Measurements from ENCODE around the gene ZFPM1. TPM values are rescaled to one million over a fixed set of nuclear protein-coding genes. Genes with fewer than 3 reads are reported as not detected.
A peak's percentile ranks its signal among the peaks of the same experiment; 100 is the strongest.

ZFPM1 gene
- total RNA-seq, 3 donors from 2014 or later (not counting 1 experiment from before 2014, with no cell fraction given): 56.3 to 71.0 (median 64.6) TPM

GRCh38 chr16:88452482-88453216, 431 bp upstream of the ZFPM1 start:
- H3K27me3 Mint-ChIP-seq (ENCODE audit: low read depth in 2 of 2): no peaks in the 10 kb centered on the region
- no peaks in the 10 kb centered on the region for H3K9me3 Mint-ChIP-seq
- H3K36me3 Mint-ChIP-seq: no peaks in the 10 kb centered on the region
- TF ChIP-seq, protein P1, sequence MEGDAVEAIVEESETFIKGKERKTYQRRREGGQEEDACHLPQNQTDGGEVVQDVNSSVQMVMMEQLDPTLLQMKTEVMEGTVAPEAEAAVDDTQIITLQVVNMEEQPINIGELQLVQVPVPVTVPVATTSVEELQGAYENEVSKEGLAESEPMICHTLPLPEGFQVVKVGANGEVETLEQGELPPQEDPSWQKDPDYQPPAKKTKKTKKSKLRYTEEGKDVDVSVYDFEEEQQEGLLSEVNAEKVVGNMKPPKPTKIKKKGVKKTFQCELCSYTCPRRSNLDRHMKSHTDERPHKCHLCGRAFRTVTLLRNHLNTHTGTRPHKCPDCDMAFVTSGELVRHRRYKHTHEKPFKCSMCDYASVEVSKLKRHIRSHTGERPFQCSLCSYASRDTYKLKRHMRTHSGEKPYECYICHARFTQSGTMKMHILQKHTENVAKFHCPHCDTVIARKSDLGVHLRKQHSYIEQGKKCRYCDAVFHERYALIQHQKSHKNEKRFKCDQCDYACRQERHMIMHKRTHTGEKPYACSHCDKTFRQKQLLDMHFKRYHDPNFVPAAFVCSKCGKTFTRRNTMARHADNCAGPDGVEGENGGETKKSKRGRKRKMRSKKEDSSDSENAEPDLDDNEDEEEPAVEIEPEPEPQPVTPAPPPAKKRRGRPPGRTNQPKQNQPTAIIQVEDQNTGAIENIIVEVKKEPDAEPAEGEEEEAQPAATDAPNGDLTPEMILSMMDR (IDR thresholded peaks at IDR 0.05): no peak
- Histone ChIP-seq H3K27ac (ENCODE audit: low read length) (peak overlapping the region; percentile 88), H3K36me3 (ENCODE audit: control insufficient read depth, insufficient read depth, low read length) (peaks cover under 1% of the 10 kb centered on the region), H3K27me3 (ENCODE audit: control insufficient read depth, insufficient read depth, low read length) (no peaks in the 10 kb centered on the region), H3K4me1 (ENCODE audit: control insufficient read depth, insufficient read depth, low read length) (peaks cover 52% of the 10 kb centered on the region), H3K9me3 (ENCODE audit: control insufficient read depth, insufficient read depth, low read length) (no peaks in the 10 kb centered on the region), H3K4me3 (ENCODE audit: low read length) (peak overlapping the region; percentile 60)
- intact Hi-C loops (cut with micrococcal nuclease): loop anchor here (5.0 to 10.0 kb wide), 2 partner anchors 332 to 500 kb away; partner anchors contain the start of genes BANP and PIEZO1
- peak overlapping the region; percentile 85 to 96 for H3K27ac Mint-ChIP-seq
- ATAC-seq (peak; percentile 60 to 86 (median 70)), DNase-seq (peak; percentile 98 to 100)
- H3K4me1 Mint-ChIP-seq: peaks cover 26 to 47% of the 10 kb centered on the region in 2 donors
- under 1% methylated on average over 72 of the region's 72 CpGs for WGBS (ENCODE audit: insufficient coverage)
- peak overlapping the region; percentile 87 for H3K4me3 Mint-ChIP-seq

DNA sequence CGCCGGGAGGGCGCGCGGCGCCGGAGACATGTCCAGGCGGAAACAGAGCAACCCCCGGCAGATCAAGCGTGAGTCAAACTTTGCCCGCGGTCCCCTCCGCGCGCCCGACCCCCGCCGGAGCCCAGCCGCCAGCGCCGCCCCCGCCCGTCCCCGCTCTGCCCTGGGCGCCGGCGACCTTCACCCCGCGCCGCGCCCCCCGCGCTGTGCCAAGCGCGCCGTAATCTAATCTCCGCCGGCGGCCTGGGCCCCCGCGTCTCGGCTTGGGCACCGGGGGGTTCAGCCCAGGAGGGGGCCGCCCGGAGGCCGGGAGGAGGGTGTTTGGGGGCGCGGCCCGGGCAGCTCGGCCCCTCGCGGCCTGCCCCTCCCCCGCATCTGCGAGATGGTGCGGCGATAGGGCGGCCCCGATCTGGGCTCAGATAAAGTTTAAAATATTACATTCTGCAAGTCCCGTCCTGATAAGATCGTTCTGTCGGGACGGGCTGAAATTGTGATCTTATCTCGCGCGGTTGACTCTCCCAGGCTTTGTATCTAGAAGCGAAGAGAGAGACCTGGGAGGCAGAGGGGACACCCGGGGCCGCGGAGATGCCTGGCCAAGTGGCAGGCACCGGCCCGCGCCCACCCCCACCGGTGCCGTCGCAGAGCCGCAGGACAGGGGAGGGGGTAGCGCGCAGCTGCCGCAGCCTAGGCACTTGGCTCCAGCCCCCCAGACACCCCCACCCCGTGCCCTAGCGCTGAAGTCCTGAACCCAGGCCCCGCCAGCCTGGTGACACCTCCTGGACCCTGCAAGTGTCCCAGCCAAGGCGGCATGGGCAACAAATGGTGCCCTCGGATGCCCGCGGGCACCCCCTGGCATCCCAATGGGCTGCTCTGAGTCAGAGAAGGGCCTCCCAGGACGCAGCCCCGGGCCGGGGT, 787 bp downstream of the ZFPM1 start:
- Mint-ChIP-seq H3K27ac (peak overlapping the region; percentile 100), H3K4me1 (peaks cover 32 to 52% of the 10 kb centered on the region in 2 donors), H3K9me3 (no peaks in the 10 kb centered on the region), H3K36me3 (no peaks in the 10 kb centered on the region), H3K27me3 (ENCODE audit: low read depth in 2 of 2) (no peaks in the 10 kb centered on the region), H3K4me3 (peak overlapping the region; percentile 94)
- Histone ChIP-seq H3K36me3 (ENCODE audit: control insufficient read depth, insufficient read depth, low read length) (peaks cover 9% of the 10 kb centered on the region), H3K4me3 (ENCODE audit: low read length) (peak overlapping the region; percentile 61), H3K9me3 (ENCODE audit: control insufficient read depth, insufficient read depth, low read length) (no peaks in the 10 kb centered on the region), H3K27ac (ENCODE audit: low read length) (peak overlapping the region; percentile 91), H3K27me3 (ENCODE audit: control insufficient read depth, insufficient read depth, low read length) (no peaks in the 10 kb centered on the region), H3K4me1 (ENCODE audit: control insufficient read depth, insufficient read depth, low read length) (peaks cover 58% of the 10 kb centered on the region)
- intact Hi-C loops (cut with micrococcal nuclease): loop anchor here (5.0 to 10.0 kb wide), 2 partner anchors 331 to 502 kb away; partner anchors contain the start of genes BANP and PIEZO1
- TF ChIP-seq, protein P1 (IDR thresholded peaks at IDR 0.05): no peak
- ATAC-seq (no peak), DNase-seq (peak; percentile 52 to 56)
- WGBS (ENCODE audit: insufficient coverage): under 1% methylated on average over 89 of the region's 89 CpGs

- H3K27ac Mint-ChIP-seq: peak overlapping the region; percentile 100
- H3K4me1 Mint-ChIP-seq: peaks cover 37 to 57% of the 10 kb centered on the region in 2 donors
- Histone ChIP-seq H3K27ac (ENCODE audit: low read length) (peak overlapping the region; percentile 91), H3K27me3 (ENCODE audit: control insufficient read depth, insufficient read depth, low read length) (no peaks in the 10 kb centered on the region), H3K36me3 (ENCODE audit: control insufficient read depth, insufficient read depth, low read length) (peaks cover 9% of the 10 kb centered on the region), H3K4me3 (ENCODE audit: low read length) (peak overlapping the region; percentile 61), H3K9me3 (ENCODE audit: control insufficient read depth, insufficient read depth, low read length) (no peaks in the 10 kb centered on the region), H3K4me1 (ENCODE audit: control insufficient read depth, insufficient read depth, low read length) (peaks cover 61% of the 10 kb centered on the region)
- TF ChIP-seq, protein P1 (IDR thresholded peaks at IDR 0.05): no peak
- H3K36me3 Mint-ChIP-seq: no peaks in the 10 kb centered on the region
- intact Hi-C loops (cut with micrococcal nuclease): loop anchor here (5.0 to 10.0 kb wide), 2 partner anchors 330 to 502 kb away; partner anchors contain the start of genes BANP and PIEZO1
- H3K27me3 Mint-ChIP-seq (ENCODE audit: low read depth in 2 of 2): no peaks in the 10 kb centered on the region
- peak overlapping the region; percentile 94 for H3K4me3 Mint-ChIP-seq
- ATAC-seq (no peak), DNase-seq (peak; percentile 58 to 67)
- WGBS (ENCODE audit: insufficient coverage): 1% methylated on average over 27 of the region's 27 CpGs
- no peaks in the 10 kb centered on the region for H3K9me3 Mint-ChIP-seq
Measured at GRCh38 chr16:88454523-88454947, 1.5 kb downstream of the ZFPM1 start.

Data from natural killer cell (primary cell).